HL-60/S4 (cell line): ENCODE data around the gene NUDT1.

Experiments used
- in situ Hi-C: fragments of 300-500 bp; cut with MboI; formaldehyde crosslinking; loops from 2 replicates; pipeline ENCODE4 v1.14.3; 2022; ENCODE audit warnings: low sequenced_read_pairs

Gene NUDT1

DNA sequence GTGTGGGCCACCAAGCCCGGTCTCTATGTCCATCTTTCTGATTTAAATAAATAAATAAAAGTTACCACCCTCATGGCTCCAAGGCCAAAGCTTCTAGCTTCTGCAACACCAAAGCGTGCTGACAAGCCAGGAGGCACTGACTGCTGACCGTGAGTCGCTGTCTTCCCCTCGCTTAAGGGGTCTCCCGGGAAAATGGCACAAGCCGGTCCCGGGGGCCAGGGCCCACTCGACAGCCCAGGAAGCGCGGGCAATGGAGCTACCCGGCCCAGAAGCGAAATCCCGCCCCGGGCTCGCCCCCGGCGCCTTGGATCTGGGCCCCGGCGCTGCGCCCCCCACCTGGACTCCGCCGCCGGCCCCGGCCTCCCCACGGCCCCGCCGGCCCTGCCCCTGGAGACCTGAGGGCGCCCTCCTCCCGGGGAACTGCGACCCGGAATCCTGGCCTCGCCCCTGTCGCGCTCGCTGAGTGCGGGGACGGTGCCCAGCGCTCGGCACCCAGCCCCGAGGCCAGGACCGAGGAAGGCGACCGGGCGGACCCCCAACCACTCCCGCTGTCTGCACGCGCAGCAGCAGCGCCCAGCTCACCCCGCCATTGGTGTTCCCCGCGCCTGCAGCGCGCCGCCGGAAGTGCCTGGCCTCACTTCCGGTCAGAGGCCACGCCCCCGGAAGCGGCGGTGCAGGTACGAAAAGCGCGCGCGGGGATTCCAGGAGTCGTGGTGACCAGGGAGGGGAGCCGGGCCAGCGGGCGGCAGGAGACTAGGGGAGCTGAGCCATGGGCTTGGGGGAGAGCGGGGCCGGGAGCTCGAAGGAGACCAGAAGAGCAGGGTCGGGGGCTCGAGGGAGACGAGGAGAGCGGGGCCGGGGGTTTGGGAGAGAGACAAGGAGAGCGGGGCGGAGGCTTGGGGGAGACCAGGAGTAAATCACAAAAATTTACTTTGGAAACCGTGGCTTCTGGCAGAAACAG is at the start of gene NUDT1, which contains the start of gene MRM2:
TSS of gene NUDT1 (plus strand) at position 647 of the 961 bp plus-strand sequence. CDS start 2,349 bp downstream, outside the sequence.
TSS of gene MRM2 (minus strand) at position 626 of the 961 bp plus-strand sequence. CDS start at position 590, 36 bp downstream.
- in situ Hi-C loops, result no loop called here

DNA sequence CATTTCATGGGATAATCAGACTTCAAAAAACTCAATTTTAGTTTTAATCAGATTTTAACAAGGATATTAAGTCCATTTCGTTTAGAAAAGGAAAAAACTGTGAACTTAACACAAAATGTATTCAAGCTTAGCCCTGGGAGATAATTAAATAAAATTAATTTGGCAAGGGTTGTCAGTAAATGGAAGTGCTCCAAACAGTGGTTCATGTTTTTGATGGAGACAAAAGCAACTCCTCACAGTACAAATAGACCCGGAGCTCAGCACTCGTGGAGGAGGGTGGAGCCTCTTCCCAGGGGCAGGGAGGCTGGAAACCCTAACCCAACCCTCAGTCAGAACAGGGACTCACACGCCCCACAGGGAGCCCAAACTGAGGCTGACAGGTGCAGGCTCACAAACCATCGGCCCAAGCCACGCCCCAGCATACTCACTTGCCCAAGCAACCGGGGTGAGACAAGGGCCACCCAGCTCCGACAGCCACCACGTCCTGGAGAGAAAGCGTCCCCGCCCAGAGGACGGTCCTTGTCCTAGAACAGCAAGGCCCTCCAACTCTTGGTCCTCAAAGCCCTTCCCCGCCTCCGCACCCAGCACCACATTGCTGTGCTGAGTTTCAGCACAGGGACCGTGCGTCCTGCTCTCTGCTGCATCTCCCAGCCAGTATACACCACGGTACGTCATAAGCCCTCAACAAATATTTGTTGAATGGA is 49.0 kb upstream of the NUDT1 start:
- in situ Hi-C loops, result no loop called here

DNA sequence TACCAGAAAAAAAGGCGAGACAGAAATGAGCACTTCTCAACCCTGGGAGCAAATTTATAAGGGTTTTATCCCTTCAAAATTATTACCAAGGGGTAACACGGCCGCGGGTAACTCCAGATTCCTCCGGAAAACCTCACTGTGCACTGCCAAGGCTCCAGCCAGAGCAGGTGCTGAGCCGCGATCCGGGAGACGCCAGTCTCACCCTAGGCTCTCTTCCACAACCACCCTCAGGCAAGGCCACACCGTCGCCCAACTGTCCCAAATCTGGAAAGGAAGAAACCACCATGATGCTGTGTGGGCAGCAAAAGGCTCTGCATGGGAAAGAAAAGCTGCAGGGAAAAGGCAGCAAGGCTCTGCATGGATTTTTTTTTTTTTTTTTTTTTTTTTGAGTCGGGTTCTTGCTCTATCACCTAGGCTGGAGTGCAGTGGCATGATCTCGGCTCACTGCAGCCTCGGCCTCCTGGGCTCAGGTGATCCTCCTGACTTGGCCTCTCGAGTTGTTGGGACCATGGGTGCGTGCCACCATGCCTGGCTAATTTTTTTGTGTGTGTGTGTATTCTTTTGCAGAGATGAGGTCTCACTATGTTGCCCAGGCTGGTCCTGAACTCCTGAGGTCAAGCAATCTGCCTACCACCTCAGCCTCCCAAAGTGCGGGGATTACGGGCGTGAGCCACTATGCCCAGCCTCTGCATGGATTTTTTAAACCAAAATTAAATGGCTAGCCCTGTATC is 48.3 kb upstream of the NUDT1 start:
- in situ Hi-C loops, result no loop called here

DNA sequence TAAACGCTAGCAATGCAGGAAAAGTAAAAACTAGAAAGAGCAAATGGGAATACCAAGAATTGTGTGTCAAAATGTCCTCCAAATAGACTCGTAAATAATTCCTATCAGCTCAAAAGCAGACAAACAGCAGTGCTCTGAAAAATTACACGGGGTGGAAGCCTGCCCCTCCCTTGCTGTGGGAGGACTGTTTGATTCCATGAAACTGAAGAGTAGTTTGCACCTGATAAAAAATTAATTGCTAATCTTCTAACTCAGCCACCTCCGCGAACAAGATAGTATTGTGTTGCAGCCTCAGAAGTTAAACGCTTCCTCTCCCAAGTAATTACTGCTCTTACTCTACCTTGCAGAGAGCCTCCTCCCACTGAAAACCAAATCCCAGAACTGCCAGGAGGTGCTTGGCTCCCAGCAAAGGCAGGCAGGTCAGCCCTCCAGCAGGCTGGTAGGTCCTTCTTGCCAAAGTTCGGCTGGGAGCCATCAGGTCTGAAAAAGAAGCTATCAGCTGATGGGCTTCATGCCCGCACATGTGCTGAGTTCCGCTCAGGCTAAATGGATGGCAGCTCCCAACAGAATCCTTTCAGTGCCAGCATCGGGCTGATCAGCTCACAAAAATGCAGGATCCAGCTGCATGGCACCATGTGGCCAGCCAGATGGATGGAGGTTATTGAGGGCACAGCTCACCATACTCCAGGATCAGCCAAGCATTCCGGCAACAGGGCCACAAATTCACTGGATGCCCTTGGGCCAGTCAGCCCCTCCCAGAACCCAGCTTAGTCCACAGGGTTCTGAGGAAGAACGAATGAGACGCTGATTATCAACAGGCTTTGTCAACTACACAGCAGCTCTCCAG is 46.4 kb upstream of the NUDT1 start:
- in situ Hi-C loops, result no loop called here

- in situ Hi-C loops, result no loop called here
Observed at GRCh38 chr7:2196381-2197378, 45.3 kb upstream of the NUDT1 start.

DNA sequence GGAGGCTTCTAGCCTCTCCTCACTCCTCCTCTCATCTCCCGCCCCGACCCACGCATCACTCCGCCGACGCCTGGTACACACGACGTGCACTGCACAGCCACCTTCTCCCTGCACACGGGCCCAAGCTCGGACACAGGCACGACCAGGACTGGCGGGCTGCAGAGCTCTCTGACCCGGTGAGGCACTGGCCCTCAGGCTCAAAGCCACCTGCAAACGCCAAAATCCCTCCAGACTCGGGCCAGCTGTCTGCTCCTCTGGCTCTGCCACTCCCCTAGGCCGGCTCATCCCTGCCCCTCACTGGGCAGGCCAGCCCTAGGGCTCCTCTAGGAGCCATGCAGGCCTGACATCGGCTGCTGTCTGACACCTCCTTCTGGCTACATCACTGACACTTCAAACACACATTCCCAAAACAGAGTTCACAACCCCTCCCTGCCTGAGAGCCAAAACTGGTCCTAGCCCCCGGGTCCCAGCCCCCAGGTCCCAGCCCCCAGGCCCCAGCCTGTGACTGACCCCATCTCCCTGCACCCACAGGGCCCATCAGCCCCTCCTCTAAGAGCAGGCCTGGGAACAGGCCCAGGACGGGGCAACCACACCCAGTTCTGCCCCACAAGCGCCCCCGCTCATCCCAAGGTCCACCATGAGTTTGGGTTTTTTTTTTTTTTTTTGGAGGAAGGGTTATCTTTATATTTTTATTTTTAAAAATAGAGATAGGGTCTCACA is 44.4 kb upstream of the NUDT1 start:
- in situ Hi-C loops, result no loop called here

GRCh38 chr7:2198206-2198605 is 43.8 kb upstream of the NUDT1 start:
- in situ Hi-C loops, result no loop called here

DNA sequence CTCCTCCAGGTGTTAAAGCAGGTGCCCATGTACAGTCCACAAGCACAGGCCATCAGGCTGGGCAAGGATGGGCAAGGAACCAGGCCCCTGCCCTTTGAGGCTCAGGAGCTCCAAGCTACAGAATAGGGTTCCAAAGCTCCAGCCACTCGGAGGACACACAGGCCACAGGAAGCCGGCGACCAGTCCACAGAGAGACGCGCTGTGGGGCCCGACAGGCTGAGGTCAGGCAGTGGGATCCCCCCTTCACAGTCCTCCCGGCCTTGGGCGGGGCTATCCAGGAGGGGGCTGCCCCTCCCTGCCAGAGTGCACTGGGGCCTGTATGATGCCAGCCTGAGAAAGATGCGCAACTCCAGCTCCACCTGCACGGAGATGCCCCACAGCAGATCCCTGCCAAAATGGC is 43.3 kb upstream of the NUDT1 start:
- in situ Hi-C loops, result no loop called here

- in situ Hi-C loops, result no loop called here
Observed at GRCh38 chr7:2199528-2199927, 42.5 kb upstream of the NUDT1 start.

GRCh38 chr7:2199956-2200583 is 42.0 kb upstream of the NUDT1 start:
- in situ Hi-C loops, result loop anchor here (25.0 kb wide), 1 partner anchor 413 kb away; no protein-coding TSS in a partner anchor

DNA sequence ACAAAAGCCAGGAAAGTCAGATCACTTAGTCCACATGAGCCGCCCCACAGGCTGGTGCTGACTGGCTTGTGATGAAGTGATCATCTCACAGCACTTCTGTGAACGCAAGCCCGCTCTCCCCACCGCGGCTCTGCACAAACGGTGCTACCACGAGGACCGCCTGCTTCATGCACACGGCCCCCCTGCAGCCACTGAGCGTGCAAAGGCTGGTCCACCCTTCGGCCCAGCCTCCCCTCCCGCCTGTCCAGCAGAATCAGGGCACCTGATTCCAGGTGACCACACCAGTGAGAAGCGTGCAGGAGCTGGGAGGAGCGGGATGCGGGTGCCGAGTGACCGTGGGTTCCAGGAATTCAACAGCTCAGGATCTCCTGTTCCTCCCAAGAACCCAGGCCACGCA is 41.4 kb upstream of the NUDT1 start:
- in situ Hi-C loops, result loop anchor here (25.0 kb wide), 1 partner anchor 413 kb away; no protein-coding TSS in a partner anchor

GRCh38 chr7:2201128-2201527 is 40.9 kb upstream of the NUDT1 start:
- in situ Hi-C loops, result loop anchor here (25.0 kb wide), 1 partner anchor 414 kb away; no protein-coding TSS in a partner anchor

- in situ Hi-C loops, result loop anchor here (25.0 kb wide), 1 partner anchor 415 kb away; no protein-coding TSS in a partner anchor
Observed at GRCh38 chr7:2201686-2202360, 40.2 kb upstream of the NUDT1 start.

- in situ Hi-C loops, result loop anchor here (25.0 kb wide), 1 partner anchor 415 kb away; no protein-coding TSS in a partner anchor
Observed at GRCh38 chr7:2202361-2202761, 39.7 kb upstream of the NUDT1 start.

- in situ Hi-C loops, result loop anchor here (25.0 kb wide), 1 partner anchor 416 kb away; no protein-coding TSS in a partner anchor
Observed at GRCh38 chr7:2202901-2203765, 38.9 kb upstream of the NUDT1 start.

GRCh38 chr7:2203766-2204300 is 38.2 kb upstream of the NUDT1 start:
- in situ Hi-C loops, result loop anchor here (25.0 kb wide), 1 partner anchor 417 kb away; no protein-coding TSS in a partner anchor
